ENCODE data around the gene ADCY9.

DNA sequence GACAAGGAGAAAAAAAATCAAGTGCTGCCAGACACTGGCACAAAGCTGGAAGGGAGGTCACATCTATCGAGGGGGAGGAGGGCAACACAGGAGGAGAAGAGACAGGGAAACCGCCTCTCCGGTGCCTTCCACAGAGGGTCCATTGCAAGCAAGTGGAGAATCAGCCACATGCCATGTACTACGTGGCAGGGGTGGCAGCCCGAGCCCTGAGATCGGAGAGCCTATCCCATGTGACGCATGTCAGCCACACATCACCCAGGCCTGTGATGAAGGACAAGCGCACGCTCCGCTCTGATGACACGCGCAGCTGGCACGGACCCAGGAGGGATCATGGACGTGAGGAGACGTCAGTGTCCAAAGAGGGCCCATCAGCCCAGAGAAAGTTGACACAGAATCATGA, 30.1 kb downstream of the ADCY9 start:
- TF ChIP-seq SALL2 (tag by site-specific recombination; IDR thresholded peaks at IDR 0.05; ENCODE audit: borderline replicate concordance) (no peak), ZNF423 (tag by site-specific recombination; IDR thresholded peaks at IDR 0.05) (no peak), ZNF660 (tag by site-specific recombination; IDR thresholded peaks at IDR 0.05) (no peak), ZNF350 (tag by site-specific recombination; IDR thresholded peaks at IDR 0.05) (no peak), ZXDB (tag by site-specific recombination; IDR thresholded peaks at IDR 0.05) (no peak), ZNF433 (tag by site-specific recombination; IDR thresholded peaks at IDR 0.05; ENCODE audit: low read depth) (no peak), ZNF274 (IDR thresholded peaks at IDR 0.05; ENCODE audit: low read length) (no peak), ZNF274 (tag by site-specific recombination; IDR thresholded peaks at IDR 0.05; ENCODE audit: borderline replicate concordance) (no peak), ZNF558 (tag by site-specific recombination; IDR thresholded peaks at IDR 0.05) (no peak), TCF7L2 (IDR thresholded peaks at IDR 0.05; ENCODE audit: borderline replicate concordance, low read depth, low read length) (no peak)
- TF ChIP-seq, protein P1, sequence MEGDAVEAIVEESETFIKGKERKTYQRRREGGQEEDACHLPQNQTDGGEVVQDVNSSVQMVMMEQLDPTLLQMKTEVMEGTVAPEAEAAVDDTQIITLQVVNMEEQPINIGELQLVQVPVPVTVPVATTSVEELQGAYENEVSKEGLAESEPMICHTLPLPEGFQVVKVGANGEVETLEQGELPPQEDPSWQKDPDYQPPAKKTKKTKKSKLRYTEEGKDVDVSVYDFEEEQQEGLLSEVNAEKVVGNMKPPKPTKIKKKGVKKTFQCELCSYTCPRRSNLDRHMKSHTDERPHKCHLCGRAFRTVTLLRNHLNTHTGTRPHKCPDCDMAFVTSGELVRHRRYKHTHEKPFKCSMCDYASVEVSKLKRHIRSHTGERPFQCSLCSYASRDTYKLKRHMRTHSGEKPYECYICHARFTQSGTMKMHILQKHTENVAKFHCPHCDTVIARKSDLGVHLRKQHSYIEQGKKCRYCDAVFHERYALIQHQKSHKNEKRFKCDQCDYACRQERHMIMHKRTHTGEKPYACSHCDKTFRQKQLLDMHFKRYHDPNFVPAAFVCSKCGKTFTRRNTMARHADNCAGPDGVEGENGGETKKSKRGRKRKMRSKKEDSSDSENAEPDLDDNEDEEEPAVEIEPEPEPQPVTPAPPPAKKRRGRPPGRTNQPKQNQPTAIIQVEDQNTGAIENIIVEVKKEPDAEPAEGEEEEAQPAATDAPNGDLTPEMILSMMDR (tag by site-specific recombination; IDR thresholded peaks at IDR 0.05): no peak
- TF ChIP-seq, protein P2, sequence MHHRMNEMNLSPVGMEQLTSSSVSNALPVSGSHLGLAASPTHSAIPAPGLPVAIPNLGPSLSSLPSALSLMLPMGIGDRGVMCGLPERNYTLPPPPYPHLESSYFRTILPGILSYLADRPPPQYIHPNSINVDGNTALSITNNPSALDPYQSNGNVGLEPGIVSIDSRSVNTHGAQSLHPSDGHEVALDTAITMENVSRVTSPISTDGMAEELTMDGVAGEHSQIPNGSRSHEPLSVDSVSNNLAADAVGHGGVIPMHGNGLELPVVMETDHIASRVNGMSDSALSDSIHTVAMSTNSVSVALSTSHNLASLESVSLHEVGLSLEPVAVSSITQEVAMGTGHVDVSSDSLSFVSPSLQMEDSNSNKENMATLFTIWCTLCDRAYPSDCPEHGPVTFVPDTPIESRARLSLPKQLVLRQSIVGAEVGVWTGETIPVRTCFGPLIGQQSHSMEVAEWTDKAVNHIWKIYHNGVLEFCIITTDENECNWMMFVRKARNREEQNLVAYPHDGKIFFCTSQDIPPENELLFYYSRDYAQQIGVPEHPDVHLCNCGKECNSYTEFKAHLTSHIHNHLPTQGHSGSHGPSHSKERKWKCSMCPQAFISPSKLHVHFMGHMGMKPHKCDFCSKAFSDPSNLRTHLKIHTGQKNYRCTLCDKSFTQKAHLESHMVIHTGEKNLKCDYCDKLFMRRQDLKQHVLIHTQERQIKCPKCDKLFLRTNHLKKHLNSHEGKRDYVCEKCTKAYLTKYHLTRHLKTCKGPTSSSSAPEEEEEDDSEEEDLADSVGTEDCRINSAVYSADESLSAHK (tag by site-specific recombination; IDR thresholded peaks at IDR 0.05): no peak
- TF ChIP-seq, protein P3, sequence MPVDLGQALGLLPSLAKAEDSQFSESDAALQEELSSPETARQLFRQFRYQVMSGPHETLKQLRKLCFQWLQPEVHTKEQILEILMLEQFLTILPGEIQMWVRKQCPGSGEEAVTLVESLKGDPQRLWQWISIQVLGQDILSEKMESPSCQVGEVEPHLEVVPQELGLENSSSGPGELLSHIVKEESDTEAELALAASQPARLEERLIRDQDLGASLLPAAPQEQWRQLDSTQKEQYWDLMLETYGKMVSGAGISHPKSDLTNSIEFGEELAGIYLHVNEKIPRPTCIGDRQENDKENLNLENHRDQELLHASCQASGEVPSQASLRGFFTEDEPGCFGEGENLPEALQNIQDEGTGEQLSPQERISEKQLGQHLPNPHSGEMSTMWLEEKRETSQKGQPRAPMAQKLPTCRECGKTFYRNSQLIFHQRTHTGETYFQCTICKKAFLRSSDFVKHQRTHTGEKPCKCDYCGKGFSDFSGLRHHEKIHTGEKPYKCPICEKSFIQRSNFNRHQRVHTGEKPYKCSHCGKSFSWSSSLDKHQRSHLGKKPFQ (tag by site-specific recombination; IDR thresholded peaks at IDR 0.05): no peak
